WTC11 (cell line): ENCODE data around the gene CIT.

Experiments
- CREB1 ChIP-seq: sonication (generic); formaldehyde crosslinking; IDR thresholded peaks from 2 replicates; pipeline ENCODE4 v1.8.0; 2023; ENCODE audit warnings: mild to moderate bottlenecking, missing genetic modification reagents
- ELF4 ChIP-seq: sonication (generic); formaldehyde crosslinking; IDR thresholded peaks from 2 replicates; pipeline ENCODE4 v1.8.1; 2022; ENCODE audit warnings: low read depth, mild to moderate bottlenecking, moderate library complexity, missing genetic modification reagents
- NR3C1 ChIP-seq: sonication (generic); formaldehyde crosslinking; conservative IDR thresholded peaks from 2 replicates; pipeline ENCODE4 v1.8.1; 2023; ENCODE audit warnings: low read depth, mild to moderate bottlenecking, missing genetic modification reagents
- PRRX2 ChIP-seq: fragments of 250-450 bp; sonication (Bioruptor Pico); IDR thresholded peaks from 2 replicates; pipeline ENCODE4 v1.8.0; 2021; ENCODE audit warnings: mild to moderate bottlenecking
- TEAD4 ChIP-seq: sonication (generic); formaldehyde crosslinking; IDR thresholded peaks from 2 replicates; pipeline ENCODE4 v1.8.0; 2022; ENCODE audit warnings: mild to moderate bottlenecking, missing genetic modification reagents
- TF ChIP-seq, protein P1 (sequence below): fragments of 250-450 bp; sonication (Bioruptor Pico); IDR thresholded peaks from 2 replicates; pipeline ENCODE4 v1.9.0; 2021; ENCODE audit warnings: mild to moderate bottlenecking
- TF ChIP-seq, protein P2 (sequence below): sonication (generic); formaldehyde crosslinking; IDR thresholded peaks from 2 replicates; pipeline ENCODE4 v1.8.0; 2023; ENCODE audit warnings: missing genetic modification reagents
- TF ChIP-seq, protein P3 (sequence below): sonication (generic); formaldehyde crosslinking; IDR thresholded peaks from 2 replicates; pipeline ENCODE4 v1.8.0; 2022; ENCODE audit warnings: missing genetic modification reagents
- TF ChIP-seq, protein P4 (sequence below): sonication (generic); formaldehyde crosslinking; IDR thresholded peaks from 2 replicates; pipeline ENCODE4 v1.8.0; 2022; ENCODE audit warnings: mild to moderate bottlenecking, missing genetic modification reagents
- TF ChIP-seq, protein P5 (sequence below): sonication (generic); formaldehyde crosslinking; IDR thresholded peaks from 2 replicates; pipeline ENCODE4 v1.8.1; 2023; ENCODE audit warnings: mild to moderate bottlenecking, missing genetic modification reagents, borderline replicate concordance
- TF ChIP-seq, protein P6 (sequence below): fragments of 200-600 bp; IDR thresholded peaks from 2 replicates; pipeline ENCODE4 v1.8.0; 2022; ENCODE audit warnings: antibody characterized with exemption
- TF ChIP-seq, protein P7 (sequence below): sonication (generic); formaldehyde crosslinking; IDR thresholded peaks from 2 replicates; pipeline ENCODE4 v1.8.0; 2023; ENCODE audit warnings: missing genetic modification reagents, mild to moderate bottlenecking, borderline replicate concordance

DNA sequence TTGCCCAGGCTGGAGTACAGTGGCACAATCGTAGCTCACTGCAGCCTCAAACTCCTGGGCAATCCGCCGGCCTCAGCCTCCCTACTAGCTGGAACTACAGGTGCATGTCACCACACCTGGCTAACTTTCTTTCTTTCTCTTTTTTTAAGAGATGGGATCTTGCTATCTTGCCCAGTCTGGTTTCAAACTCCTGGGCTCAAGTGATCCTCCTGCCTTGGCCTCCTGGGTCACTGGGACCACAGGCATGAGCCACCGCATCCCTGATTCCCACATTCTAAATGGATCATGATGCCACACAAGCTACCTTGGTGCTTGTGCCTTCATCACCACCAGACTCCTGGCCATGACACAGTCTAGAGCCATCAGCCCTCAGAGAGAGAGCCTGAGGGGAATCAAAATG is 165.4 kb downstream of the CIT start:
- TF ChIP-seq NR3C1 (no peak), CREB1 (CRISPR knock-in tag) (no peak), PRRX2 (CRISPR knock-in tag) (no peak), ELF4 (CRISPR knock-in tag) (no peak), TEAD4 (CRISPR knock-in tag) (no peak)
- TF ChIP-seq, protein P1, sequence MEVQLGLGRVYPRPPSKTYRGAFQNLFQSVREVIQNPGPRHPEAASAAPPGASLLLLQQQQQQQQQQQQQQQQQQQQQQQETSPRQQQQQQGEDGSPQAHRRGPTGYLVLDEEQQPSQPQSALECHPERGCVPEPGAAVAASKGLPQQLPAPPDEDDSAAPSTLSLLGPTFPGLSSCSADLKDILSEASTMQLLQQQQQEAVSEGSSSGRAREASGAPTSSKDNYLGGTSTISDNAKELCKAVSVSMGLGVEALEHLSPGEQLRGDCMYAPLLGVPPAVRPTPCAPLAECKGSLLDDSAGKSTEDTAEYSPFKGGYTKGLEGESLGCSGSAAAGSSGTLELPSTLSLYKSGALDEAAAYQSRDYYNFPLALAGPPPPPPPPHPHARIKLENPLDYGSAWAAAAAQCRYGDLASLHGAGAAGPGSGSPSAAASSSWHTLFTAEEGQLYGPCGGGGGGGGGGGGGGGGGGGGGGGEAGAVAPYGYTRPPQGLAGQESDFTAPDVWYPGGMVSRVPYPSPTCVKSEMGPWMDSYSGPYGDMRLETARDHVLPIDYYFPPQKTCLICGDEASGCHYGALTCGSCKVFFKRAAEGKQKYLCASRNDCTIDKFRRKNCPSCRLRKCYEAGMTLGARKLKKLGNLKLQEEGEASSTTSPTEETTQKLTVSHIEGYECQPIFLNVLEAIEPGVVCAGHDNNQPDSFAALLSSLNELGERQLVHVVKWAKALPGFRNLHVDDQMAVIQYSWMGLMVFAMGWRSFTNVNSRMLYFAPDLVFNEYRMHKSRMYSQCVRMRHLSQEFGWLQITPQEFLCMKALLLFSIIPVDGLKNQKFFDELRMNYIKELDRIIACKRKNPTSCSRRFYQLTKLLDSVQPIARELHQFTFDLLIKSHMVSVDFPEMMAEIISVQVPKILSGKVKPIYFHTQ (CRISPR knock-in tag) = no peak
- TF ChIP-seq, protein P2, sequence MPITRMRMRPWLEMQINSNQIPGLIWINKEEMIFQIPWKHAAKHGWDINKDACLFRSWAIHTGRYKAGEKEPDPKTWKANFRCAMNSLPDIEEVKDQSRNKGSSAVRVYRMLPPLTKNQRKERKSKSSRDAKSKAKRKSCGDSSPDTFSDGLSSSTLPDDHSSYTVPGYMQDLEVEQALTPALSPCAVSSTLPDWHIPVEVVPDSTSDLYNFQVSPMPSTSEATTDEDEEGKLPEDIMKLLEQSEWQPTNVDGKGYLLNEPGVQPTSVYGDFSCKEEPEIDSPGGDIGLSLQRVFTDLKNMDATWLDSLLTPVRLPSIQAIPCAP = no peak
- TF ChIP-seq, protein P3, sequence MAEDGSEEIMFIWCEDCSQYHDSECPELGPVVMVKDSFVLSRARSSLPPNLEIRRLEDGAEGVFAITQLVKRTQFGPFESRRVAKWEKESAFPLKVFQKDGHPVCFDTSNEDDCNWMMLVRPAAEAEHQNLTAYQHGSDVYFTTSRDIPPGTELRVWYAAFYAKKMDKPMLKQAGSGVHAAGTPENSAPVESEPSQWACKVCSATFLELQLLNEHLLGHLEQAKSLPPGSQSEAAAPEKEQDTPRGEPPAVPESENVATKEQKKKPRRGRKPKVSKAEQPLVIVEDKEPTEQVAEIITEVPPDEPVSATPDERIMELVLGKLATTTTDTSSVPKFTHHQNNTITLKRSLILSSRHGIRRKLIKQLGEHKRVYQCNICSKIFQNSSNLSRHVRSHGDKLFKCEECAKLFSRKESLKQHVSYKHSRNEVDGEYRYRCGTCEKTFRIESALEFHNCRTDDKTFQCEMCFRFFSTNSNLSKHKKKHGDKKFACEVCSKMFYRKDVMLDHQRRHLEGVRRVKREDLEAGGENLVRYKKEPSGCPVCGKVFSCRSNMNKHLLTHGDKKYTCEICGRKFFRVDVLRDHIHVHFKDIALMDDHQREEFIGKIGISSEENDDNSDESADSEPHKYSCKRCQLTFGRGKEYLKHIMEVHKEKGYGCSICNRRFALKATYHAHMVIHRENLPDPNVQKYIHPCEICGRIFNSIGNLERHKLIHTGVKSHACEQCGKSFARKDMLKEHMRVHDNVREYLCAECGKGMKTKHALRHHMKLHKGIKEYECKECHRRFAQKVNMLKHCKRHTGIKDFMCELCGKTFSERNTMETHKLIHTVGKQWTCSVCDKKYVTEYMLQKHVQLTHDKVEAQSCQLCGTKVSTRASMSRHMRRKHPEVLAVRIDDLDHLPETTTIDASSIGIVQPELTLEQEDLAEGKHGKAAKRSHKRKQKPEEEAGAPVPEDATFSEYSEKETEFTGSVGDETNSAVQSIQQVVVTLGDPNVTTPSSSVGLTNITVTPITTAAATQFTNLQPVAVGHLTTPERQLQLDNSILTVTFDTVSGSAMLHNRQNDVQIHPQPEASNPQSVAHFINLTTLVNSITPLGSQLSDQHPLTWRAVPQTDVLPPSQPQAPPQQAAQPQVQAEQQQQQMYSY = no peak
- TF ChIP-seq, protein P4, sequence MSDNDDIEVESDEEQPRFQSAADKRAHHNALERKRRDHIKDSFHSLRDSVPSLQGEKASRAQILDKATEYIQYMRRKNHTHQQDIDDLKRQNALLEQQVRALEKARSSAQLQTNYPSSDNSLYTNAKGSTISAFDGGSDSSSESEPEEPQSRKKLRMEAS (CRISPR knock-in tag) = no peak
- TF ChIP-seq, protein P5, sequence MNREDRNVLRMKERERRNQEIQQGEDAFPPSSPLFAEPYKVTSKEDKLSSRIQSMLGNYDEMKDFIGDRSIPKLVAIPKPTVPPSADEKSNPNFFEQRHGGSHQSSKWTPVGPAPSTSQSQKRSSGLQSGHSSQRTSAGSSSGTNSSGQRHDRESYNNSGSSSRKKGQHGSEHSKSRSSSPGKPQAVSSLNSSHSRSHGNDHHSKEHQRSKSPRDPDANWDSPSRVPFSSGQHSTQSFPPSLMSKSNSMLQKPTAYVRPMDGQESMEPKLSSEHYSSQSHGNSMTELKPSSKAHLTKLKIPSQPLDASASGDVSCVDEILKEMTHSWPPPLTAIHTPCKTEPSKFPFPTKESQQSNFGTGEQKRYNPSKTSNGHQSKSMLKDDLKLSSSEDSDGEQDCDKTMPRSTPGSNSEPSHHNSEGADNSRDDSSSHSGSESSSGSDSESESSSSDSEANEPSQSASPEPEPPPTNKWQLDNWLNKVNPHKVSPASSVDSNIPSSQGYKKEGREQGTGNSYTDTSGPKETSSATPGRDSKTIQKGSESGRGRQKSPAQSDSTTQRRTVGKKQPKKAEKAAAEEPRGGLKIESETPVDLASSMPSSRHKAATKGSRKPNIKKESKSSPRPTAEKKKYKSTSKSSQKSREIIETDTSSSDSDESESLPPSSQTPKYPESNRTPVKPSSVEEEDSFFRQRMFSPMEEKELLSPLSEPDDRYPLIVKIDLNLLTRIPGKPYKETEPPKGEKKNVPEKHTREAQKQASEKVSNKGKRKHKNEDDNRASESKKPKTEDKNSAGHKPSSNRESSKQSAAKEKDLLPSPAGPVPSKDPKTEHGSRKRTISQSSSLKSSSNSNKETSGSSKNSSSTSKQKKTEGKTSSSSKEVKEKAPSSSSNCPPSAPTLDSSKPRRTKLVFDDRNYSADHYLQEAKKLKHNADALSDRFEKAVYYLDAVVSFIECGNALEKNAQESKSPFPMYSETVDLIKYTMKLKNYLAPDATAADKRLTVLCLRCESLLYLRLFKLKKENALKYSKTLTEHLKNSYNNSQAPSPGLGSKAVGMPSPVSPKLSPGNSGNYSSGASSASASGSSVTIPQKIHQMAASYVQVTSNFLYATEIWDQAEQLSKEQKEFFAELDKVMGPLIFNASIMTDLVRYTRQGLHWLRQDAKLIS = no peak
- TF ChIP-seq, protein P6, sequence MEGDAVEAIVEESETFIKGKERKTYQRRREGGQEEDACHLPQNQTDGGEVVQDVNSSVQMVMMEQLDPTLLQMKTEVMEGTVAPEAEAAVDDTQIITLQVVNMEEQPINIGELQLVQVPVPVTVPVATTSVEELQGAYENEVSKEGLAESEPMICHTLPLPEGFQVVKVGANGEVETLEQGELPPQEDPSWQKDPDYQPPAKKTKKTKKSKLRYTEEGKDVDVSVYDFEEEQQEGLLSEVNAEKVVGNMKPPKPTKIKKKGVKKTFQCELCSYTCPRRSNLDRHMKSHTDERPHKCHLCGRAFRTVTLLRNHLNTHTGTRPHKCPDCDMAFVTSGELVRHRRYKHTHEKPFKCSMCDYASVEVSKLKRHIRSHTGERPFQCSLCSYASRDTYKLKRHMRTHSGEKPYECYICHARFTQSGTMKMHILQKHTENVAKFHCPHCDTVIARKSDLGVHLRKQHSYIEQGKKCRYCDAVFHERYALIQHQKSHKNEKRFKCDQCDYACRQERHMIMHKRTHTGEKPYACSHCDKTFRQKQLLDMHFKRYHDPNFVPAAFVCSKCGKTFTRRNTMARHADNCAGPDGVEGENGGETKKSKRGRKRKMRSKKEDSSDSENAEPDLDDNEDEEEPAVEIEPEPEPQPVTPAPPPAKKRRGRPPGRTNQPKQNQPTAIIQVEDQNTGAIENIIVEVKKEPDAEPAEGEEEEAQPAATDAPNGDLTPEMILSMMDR = no peak
- TF ChIP-seq, protein P7, sequence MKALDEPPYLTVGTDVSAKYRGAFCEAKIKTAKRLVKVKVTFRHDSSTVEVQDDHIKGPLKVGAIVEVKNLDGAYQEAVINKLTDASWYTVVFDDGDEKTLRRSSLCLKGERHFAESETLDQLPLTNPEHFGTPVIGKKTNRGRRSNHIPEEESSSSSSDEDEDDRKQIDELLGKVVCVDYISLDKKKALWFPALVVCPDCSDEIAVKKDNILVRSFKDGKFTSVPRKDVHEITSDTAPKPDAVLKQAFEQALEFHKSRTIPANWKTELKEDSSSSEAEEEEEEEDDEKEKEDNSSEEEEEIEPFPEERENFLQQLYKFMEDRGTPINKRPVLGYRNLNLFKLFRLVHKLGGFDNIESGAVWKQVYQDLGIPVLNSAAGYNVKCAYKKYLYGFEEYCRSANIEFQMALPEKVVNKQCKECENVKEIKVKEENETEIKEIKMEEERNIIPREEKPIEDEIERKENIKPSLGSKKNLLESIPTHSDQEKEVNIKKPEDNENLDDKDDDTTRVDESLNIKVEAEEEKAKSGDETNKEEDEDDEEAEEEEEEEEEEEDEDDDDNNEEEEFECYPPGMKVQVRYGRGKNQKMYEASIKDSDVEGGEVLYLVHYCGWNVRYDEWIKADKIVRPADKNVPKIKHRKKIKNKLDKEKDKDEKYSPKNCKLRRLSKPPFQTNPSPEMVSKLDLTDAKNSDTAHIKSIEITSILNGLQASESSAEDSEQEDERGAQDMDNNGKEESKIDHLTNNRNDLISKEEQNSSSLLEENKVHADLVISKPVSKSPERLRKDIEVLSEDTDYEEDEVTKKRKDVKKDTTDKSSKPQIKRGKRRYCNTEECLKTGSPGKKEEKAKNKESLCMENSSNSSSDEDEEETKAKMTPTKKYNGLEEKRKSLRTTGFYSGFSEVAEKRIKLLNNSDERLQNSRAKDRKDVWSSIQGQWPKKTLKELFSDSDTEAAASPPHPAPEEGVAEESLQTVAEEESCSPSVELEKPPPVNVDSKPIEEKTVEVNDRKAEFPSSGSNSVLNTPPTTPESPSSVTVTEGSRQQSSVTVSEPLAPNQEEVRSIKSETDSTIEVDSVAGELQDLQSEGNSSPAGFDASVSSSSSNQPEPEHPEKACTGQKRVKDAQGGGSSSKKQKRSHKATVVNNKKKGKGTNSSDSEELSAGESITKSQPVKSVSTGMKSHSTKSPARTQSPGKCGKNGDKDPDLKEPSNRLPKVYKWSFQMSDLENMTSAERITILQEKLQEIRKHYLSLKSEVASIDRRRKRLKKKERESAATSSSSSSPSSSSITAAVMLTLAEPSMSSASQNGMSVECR (CRISPR knock-in tag) = no peak
